Fibroblast of lung (primary cell): Measurements from ENCODE around the gene IPO8.

ENCODE experiments used
- EZH2 ChIP-seq: IDR thresholded peaks from 2 replicates; pipeline ENCODE4 v1.5.1; 2012; ENCODE audit warnings: low read length, control low read depth, mild to moderate bottlenecking; ENCODE audit errors: missing control alignments
- TF ChIP-seq, protein P1 (sequence below), 2 donors: IDR thresholded peaks in 1 of 2; conservative IDR thresholded peaks in 1 of 2; 1 replicate in 1 of 2; 2 replicates in 1 of 2; pipeline ENCODE4 v1.5.1; 2011 to 2012; ENCODE audit warnings: low read length in 2 of 2, control low read depth in 1 of 2, inconsistent platforms in 1 of 2, low read depth in 1 of 2, mild to moderate bottlenecking in 1 of 2

GRCh38 chr12:30599608-30600007, 96.1 kb downstream of the IPO8 start:
- TF ChIP-seq, protein P1, sequence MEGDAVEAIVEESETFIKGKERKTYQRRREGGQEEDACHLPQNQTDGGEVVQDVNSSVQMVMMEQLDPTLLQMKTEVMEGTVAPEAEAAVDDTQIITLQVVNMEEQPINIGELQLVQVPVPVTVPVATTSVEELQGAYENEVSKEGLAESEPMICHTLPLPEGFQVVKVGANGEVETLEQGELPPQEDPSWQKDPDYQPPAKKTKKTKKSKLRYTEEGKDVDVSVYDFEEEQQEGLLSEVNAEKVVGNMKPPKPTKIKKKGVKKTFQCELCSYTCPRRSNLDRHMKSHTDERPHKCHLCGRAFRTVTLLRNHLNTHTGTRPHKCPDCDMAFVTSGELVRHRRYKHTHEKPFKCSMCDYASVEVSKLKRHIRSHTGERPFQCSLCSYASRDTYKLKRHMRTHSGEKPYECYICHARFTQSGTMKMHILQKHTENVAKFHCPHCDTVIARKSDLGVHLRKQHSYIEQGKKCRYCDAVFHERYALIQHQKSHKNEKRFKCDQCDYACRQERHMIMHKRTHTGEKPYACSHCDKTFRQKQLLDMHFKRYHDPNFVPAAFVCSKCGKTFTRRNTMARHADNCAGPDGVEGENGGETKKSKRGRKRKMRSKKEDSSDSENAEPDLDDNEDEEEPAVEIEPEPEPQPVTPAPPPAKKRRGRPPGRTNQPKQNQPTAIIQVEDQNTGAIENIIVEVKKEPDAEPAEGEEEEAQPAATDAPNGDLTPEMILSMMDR (conservative IDR thresholded peaks at IDR 0.05 in 1 of 2, IDR thresholded peaks at IDR 0.05 in 1 of 2; ENCODE audit: low read depth in 1 of 2, low read length in 2 of 2), result no peak
- no peak for TF ChIP-seq EZH2
